Subcutaneous abdominal adipose tissue (tissue), 5 donors: ENCODE data around the gene ROCK2.

ENCODE experiments used
- H3K27ac ChIP-seq: one replicate; pipeline ENCODE4 v1.7.0; 2013; ENCODE audit warnings: low read depth, mild to moderate bottlenecking, inconsistent platforms, low read length, moderate library complexity
- H3K27me3 ChIP-seq, 5 donors: one replicate each; pipeline ENCODE4 v1.7.0; 2013; ENCODE audit warnings: low read length in 5 of 5, inconsistent platforms in 1 of 5; ENCODE audit not compliant: control insufficient read depth in 5 of 5, insufficient read depth in 4 of 5
- H3K36me3 ChIP-seq, 5 donors: one replicate each; pipeline ENCODE4 v1.7.0; 2013; ENCODE audit warnings: low read length in 5 of 5; ENCODE audit not compliant: control insufficient read depth in 5 of 5, insufficient read depth in 5 of 5
- H3K4me1 ChIP-seq, 5 donors: one replicate each; pipeline ENCODE4 v1.7.0; 2013; ENCODE audit warnings: low read length in 5 of 5, mild to moderate bottlenecking in 3 of 5, moderate library complexity in 1 of 5; ENCODE audit not compliant: control insufficient read depth in 5 of 5, insufficient read depth in 5 of 5
- H3K4me3 ChIP-seq, 5 donors: one replicate each; pipeline ENCODE4 v1.7.0; 2013; ENCODE audit warnings: low read length in 5 of 5, low read depth in 1 of 5
- H3K9ac ChIP-seq, 5 donors: one replicate each; pipeline ENCODE4 v1.7.0; 2013; ENCODE audit warnings: low read length in 5 of 5, mild to moderate bottlenecking in 4 of 5, moderate library complexity in 3 of 5
- H3K9me3 ChIP-seq, 5 donors: one replicate each; pipeline ENCODE4 v1.7.0; 2013; ENCODE audit warnings: low read length in 5 of 5; ENCODE audit not compliant: control insufficient read depth in 5 of 5
- donor health status: healthy.
- donor health status: healthy.
- donor health status: healthy.
- donor health status: healthy.
- donor health status: healthy.

Gene ROCK2

DNA sequence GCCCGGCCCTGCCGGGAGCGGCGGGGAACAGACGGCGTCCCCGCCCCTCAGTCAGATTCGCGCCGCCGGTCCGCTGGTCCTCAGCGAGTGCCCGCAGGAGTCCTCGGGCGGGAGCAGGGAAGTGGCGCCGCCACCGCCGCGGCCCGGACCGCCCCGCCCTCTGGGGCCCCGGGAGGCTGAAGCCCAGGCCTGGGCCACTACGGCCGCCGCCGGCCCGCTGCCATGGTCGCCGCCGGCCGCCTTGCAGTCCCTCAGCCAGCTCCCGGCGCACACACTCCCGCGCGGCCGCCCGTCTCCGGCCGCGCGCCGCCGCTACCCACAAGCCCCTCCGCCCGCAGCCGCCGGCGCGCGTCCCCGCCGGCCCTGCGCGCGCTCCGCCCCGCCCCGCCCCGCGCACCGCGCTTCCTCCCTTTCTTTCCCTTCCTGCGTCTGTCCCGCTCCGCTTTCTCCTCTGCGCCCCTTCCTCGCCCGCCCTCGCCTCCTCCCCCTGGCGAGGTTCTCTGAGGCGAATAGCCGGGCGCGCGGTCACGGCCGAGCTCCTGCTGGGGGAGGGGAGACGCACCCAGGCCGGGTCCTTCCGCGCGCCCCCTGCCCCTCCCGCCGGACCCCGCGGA, at the start of gene ROCK2:
TSS of gene ROCK2 (minus strand) at position 295 of the 614 bp plus-strand sequence. CDS start 500 bp downstream, outside the sequence.
- peak within 1 kb of the TSS; percentile 70 to 100 (median 98) for H3K9ac ChIP-seq

DNA sequence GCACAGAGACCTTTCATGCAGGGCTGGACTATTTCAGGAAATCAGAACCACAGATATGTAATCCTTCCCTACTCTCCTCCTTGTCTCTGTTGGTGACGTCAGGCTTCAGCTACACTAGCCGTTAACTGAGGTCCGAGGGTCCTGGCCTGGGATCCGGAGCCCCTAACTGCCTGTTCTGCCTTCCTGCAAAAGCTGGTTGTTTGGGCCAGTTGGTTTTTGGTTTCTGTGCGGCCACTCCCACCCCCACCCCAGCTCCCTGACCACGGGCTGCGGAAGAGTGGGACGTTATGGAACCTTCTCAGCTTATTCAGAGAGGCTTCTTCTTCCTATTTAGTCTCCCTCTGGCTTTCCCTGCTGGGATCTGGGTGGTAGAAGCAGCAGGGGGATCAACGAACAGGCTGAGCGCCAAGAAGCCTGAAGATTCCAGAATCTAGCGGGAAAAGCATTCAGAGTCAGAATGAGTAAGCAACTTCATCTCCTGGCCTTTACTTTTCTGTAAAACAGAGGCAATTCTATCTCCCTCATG, 49.3 kb upstream of the ROCK2 start:
- Histone ChIP-seq H3K27ac (no peak overlapping the region), H3K4me1 (peaks cover 0 to 27% (median 21%) of the 10 kb centered on the region in 5 donors), H3K9ac (peak overlapping the region in 3 of 5 donors; percentile 1 to 22 (median 7)), H3K27me3 (no peaks in the 10 kb centered on the region), H3K4me3 (peak overlapping the region; percentile 6 to 29 (median 13)), H3K36me3 (no peaks in the 10 kb centered on the region), H3K9me3 (no peaks in the 10 kb centered on the region)

More for the DNA sequence above, at the start of gene ROCK2:
- Histone ChIP-seq H3K27ac (peak within 1 kb of the TSS; percentile 99), H3K4me1 (peaks cover 0 to 66% (median 50%) of the 10 kb centered on the region in 5 donors), H3K27me3 (no peaks in the 10 kb centered on the region), H3K9me3 (no peaks in the 10 kb centered on the region), H3K4me3 (peak within 1 kb of the TSS; percentile 93 to 98 (median 95)), H3K36me3 (no peaks in the 10 kb centered on the region)

DNA sequence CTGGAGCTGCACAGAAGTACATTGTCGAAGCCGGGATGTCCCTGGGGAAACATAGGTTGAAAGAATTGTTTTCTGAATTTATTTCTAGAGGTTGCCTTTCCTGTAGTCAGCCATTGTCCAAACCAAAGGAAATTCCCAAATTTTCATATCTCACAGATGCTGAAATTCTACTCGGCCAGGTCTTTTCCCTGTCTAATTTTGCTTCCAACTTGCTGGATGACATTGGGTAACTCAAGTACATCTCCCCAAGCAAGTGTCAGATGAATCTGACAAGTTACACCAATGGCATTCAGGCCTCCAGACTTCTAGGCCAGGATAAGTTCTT, 47.5 kb upstream of the ROCK2 start:
- no peaks in the 10 kb centered on the region for H3K36me3 ChIP-seq
- H3K27ac ChIP-seq = no peak overlapping the region
- no peaks in the 10 kb centered on the region for H3K9me3 ChIP-seq
- H3K9ac ChIP-seq = peak overlapping the region in 1 of 5 donors; percentile 35
- peaks cover 0 to 31% (median 25%) of the 10 kb centered on the region in 5 donors for H3K4me1 ChIP-seq
- no peak overlapping the region for H3K4me3 ChIP-seq
- no peaks in the 10 kb centered on the region for H3K27me3 ChIP-seq

DNA sequence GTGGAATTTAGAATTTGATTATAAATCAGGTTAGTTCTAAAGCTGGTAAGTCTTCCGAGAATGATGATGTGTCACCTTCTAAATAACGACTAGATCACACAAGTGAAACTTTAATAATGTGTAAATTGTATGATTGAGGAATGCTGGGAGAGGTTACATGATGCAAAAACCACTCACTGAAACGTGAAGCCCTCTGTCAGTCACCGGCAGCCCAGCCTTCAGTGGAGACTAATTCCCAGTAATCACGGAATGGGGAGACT, 45.9 kb upstream of the ROCK2 start:
- Histone ChIP-seq H3K27ac (no peak overlapping the region), H3K4me1 (peaks cover 0 to 28% (median 15%) of the 10 kb centered on the region in 5 donors)

DNA sequence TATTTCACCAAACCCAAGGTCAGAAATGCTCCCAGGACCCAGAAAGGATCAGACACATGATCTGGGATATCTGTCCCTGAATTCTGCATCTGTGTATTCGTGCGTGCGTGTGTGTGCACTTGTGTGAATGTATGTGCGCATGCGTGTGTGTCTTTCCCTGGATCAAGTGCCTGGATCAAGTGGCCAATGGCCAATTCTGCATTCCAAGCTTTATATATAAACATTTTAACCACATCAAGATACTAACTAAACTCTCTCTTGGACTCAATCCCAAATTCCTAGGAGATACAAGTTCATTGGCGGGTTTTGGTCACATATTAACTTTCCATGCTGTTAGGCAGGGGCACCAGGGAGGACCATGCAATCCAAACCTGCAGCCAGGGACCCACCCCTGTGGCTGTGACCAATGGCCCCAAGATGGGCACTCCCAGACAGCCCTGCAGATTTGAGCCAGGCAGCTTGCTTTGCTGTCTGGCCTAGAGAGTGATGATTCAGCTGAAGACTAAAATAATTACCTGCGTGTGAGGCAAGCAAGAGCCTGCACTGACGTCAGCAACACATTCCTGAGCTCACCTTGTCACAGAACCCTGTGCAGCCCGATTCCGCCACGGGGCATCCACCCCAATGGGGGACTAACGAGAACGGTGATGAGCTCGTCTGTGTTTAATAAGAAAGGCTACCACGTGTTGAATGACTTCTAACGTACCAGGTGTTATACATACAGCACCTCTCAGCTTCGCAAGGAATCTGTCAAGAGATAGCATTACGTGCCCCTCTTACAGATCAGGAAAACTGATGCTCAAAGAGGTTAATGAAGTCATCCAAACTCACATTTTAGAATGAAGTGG, 45.3 kb upstream of the ROCK2 start:
- H3K36me3 ChIP-seq = no peaks in the 10 kb centered on the region
- H3K4me1 ChIP-seq = peaks cover 0 to 26% (median 9%) of the 10 kb centered on the region in 5 donors
- H3K9me3 ChIP-seq = no peaks in the 10 kb centered on the region
- H3K27me3 ChIP-seq = no peaks in the 10 kb centered on the region
- H3K27ac ChIP-seq = no peak overlapping the region
- H3K9ac ChIP-seq = no peak overlapping the region
- H3K4me3 ChIP-seq = no peak overlapping the region

More for the DNA sequence above, 45.9 kb upstream of the ROCK2 start:
- Histone ChIP-seq H3K9me3 (no peaks in the 10 kb centered on the region), H3K4me3 (no peak overlapping the region), H3K27me3 (no peaks in the 10 kb centered on the region), H3K36me3 (no peaks in the 10 kb centered on the region), H3K9ac (no peak overlapping the region)

DNA sequence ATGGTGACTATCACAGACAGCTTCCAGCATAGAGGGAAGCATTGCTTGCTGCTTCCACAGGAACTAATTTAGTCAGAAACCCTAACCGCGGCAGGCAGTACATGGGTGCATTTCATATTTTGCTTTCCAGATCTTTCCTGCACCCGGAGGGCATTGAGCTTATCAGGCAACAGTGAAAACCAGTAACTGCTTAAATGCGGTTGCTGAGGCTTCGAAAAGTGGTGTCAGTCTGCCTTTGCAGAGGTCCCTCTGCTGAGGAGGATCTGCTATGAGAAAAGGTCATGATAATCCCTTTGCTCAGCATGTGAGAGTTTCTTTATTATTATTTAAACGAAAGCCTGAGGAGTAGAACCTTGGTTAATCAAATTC, 44.6 kb upstream of the ROCK2 start:
- H3K27ac ChIP-seq = no peak overlapping the region
- H3K4me3 ChIP-seq = no peak overlapping the region
- no peaks in the 10 kb centered on the region for H3K27me3 ChIP-seq
- no peaks in the 10 kb centered on the region for H3K9me3 ChIP-seq
- H3K9ac ChIP-seq = no peak overlapping the region
- peaks cover 0 to 25% (median 9%) of the 10 kb centered on the region in 5 donors for H3K4me1 ChIP-seq
- H3K36me3 ChIP-seq = no peaks in the 10 kb centered on the region

DNA sequence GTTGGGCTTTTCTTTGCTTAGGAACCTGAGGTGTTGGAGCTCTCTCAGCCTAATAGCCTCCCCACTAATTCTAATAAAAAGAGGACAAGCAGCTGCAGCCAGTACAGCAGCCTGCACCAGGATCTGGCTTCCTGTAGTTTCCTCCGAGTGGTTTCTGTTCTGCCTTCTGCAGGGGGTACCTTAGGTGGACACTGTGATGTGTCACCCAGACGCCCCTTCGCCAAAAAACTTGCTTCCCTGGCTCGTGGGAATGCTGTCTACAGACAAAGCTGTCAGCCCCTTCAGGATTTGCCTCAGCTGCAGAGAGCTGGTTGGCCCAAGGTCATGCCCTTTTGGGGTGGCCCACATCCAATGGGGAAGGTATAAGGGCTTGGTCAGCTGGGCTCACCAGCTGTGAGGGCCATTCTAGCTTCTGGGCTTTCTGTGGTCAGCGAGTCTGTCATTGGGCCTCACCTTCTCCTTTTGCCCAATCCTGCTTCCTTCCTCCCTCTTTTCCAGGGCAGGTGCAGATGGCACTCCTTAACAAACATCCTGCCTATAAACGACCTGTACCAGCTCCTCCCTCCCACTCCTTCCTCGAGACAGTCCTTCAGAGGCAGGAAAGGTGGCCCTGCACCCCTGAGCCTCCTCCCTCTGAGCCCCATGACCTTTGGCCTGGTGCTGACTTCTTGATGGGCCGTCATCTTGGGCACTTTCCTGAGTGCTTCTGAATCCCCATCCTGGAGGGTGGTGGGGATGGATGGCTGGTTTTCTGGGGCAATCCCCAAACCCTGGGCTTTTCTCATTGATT, 44.0 kb upstream of the ROCK2 start:
- Histone ChIP-seq H3K4me3 (no peak overlapping the region), H3K9me3 (no peaks in the 10 kb centered on the region), H3K9ac (no peak overlapping the region), H3K27ac (no peak overlapping the region), H3K27me3 (no peaks in the 10 kb centered on the region), H3K36me3 (no peaks in the 10 kb centered on the region), H3K4me1 (peaks cover 0 to 23% (median 5%) of the 10 kb centered on the region in 5 donors)

DNA sequence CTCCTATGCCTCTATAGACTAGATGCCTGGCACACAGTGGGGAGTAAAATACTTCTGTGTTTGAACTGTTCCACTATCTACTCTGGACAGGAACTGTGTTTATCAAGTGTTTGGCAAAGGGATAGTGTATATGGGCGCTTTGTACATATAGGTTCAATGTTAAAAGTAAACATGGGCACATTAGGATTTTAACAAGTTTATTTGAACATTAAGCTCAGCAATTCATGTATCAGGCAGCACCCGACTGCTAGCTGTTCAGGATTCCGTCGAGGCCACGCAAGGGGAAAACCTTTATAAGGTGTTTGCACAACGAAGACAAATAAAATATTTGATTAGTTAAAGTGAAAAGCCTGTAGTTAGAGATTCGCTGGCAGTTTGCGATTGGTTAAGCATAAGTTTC, 43.4 kb upstream of the ROCK2 start:
- Histone ChIP-seq H3K27ac (no peak overlapping the region), H3K36me3 (no peaks in the 10 kb centered on the region), H3K4me1 (peaks cover 0 to 23% (median 4%) of the 10 kb centered on the region in 5 donors), H3K9ac (no peak overlapping the region), H3K9me3 (no peaks in the 10 kb centered on the region), H3K4me3 (no peak overlapping the region), H3K27me3 (no peaks in the 10 kb centered on the region)

DNA sequence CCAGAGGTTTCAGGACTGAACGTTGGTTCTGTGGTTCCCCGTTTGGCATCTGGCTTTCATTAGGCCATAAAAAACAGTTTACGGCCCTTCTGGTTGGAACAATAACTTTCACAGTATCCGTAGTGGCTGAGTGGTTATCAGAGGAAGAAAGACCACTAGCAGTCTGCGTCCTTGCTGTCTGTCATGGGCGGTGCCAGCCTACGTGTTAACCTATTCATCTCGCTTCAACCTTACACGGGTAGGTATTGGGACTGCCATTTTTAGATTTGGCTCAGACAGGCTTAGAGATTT, 42.6 kb upstream of the ROCK2 start:
- H3K27me3 ChIP-seq = no peaks in the 10 kb centered on the region
- no peaks in the 10 kb centered on the region for H3K36me3 ChIP-seq
- H3K4me3 ChIP-seq = no peak overlapping the region
- H3K27ac ChIP-seq = no peak overlapping the region
- peaks cover 0 to 23% (median 4%) of the 10 kb centered on the region in 5 donors for H3K4me1 ChIP-seq
- H3K9ac ChIP-seq = no peak overlapping the region
- H3K9me3 ChIP-seq = no peaks in the 10 kb centered on the region

DNA sequence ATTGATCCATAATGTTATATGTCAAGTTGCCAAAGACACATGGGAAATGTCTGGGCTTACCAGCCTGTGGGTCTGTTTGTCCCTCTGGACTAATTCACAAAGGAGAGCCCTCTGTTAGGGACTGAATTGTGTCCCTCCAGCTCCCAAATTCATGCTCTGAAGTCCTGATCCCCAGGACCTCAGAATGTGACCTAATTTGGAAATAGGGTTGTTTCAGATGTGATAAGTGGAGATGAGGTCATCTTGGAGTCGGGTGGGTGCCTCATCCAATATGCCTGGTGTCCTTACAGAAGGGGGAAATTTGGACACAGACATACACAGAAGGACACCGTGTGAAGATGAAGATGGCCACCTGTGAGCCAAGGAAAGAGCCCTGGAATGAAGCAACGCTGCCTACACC, 41.4 kb upstream of the ROCK2 start:
- H3K27ac ChIP-seq = no peak overlapping the region

More for the DNA sequence above, 41.4 kb upstream of the ROCK2 start:
- Histone ChIP-seq H3K9ac (no peak overlapping the region), H3K9me3 (no peaks in the 10 kb centered on the region), H3K4me3 (no peak overlapping the region), H3K36me3 (no peaks in the 10 kb centered on the region), H3K27me3 (no peaks in the 10 kb centered on the region), H3K4me1 (peaks cover 0 to 14% (median 0%) of the 10 kb centered on the region in 5 donors)
